ENCODE measurements around the gene WDR55.

WDR55 gene

GRCh38 chr5:140633021-140633471 is 31.7 kb upstream of the WDR55 start, which contains the start of gene CD14:
CD14 (minus strand) TSS chr5:140633175; CDS start chr5:140633071, 104 bp downstream.
- H3K4me2 ChIP-seq (ENCODE audit: low read depth, low read length, poor library complexity, severe bottlenecking): no peak within 1 kb of the TSS
- TF ChIP-seq EZH2phosphoT487 (IDR thresholded peaks at IDR 0.05; ENCODE audit: borderline replicate concordance) (no peak), CTCF (conservative IDR thresholded peaks at IDR 0.05; ENCODE audit: low read length) (no peak)
- H2AFZ ChIP-seq (ENCODE audit: low read length): no peak within 1 kb of the TSS
- H3K9me2 ChIP-seq (replicated peaks; ENCODE audit: low read depth, low read length): no peaks in the 10 kb centered on the region
- no peaks in the 10 kb centered on the region for H3K27me3 ChIP-seq (ENCODE audit: insufficient read depth, low read length, poor library complexity, severe bottlenecking)
- H3K4me1 ChIP-seq (ENCODE audit: insufficient read depth, low read length, poor library complexity, severe bottlenecking): no peaks in the 10 kb centered on the region
- H3K79me2 ChIP-seq (ENCODE audit: insufficient read depth, low read length): no peaks in the 10 kb centered on the region
- H3K9me3 ChIP-seq (ENCODE audit: insufficient read depth, low read depth, low read length): no peaks in the 10 kb centered on the region
- no peak within 1 kb of the TSS for H3K9ac ChIP-seq (ENCODE audit: low read depth, low read length, poor library complexity, severe bottlenecking)
- H4K20me1 ChIP-seq (ENCODE audit: insufficient read depth, low read length, poor library complexity, severe bottlenecking): no peaks in the 10 kb centered on the region
- no peak within 1 kb of the TSS for H3K4me3 ChIP-seq (ENCODE audit: low read length, poor library complexity, severe bottlenecking)
- no peaks in the 10 kb centered on the region for H3K36me3 ChIP-seq (ENCODE audit: insufficient read depth, low read length)
- no peaks in the 10 kb centered on the region for H3F3A ChIP-seq (ENCODE audit: low read depth)

GRCh38 chr5:140633501-140633900 is 31.2 kb upstream of the WDR55 start:
- Histone ChIP-seq H3K4me3 (ENCODE audit: low read length, poor library complexity, severe bottlenecking) (no peak overlapping the region), H3K27me3 (ENCODE audit: insufficient read depth, low read length, poor library complexity, severe bottlenecking) (no peaks in the 10 kb centered on the region), H3K4me2 (ENCODE audit: low read depth, low read length, poor library complexity, severe bottlenecking) (no peak overlapping the region), H3K9me3 (ENCODE audit: insufficient read depth, low read depth, low read length) (no peaks in the 10 kb centered on the region), H4K20me1 (ENCODE audit: insufficient read depth, low read length, poor library complexity, severe bottlenecking) (no peaks in the 10 kb centered on the region), H3K36me3 (ENCODE audit: insufficient read depth, low read length) (no peaks in the 10 kb centered on the region), H3K9ac (ENCODE audit: low read depth, low read length, poor library complexity, severe bottlenecking) (no peak overlapping the region), H2AFZ (ENCODE audit: low read length) (no peak overlapping the region), H3K9me2 (replicated peaks; ENCODE audit: low read depth, low read length) (no peaks in the 10 kb centered on the region), H3F3A (ENCODE audit: low read depth) (no peaks in the 10 kb centered on the region), H3K79me2 (ENCODE audit: insufficient read depth, low read length) (no peaks in the 10 kb centered on the region), H3K4me1 (ENCODE audit: insufficient read depth, low read length, poor library complexity, severe bottlenecking) (no peaks in the 10 kb centered on the region)
- TF ChIP-seq CTCF (conservative IDR thresholded peaks at IDR 0.05; ENCODE audit: low read length) (no peak), EZH2phosphoT487 (IDR thresholded peaks at IDR 0.05; ENCODE audit: borderline replicate concordance) (no peak)

- Histone ChIP-seq H3K4me1 (ENCODE audit: insufficient read depth, low read length, poor library complexity, severe bottlenecking) (peaks cover 5% of the 10 kb centered on the region), H3K27me3 (ENCODE audit: insufficient read depth, low read length, poor library complexity, severe bottlenecking) (no peaks in the 10 kb centered on the region), H3K79me2 (ENCODE audit: insufficient read depth, low read length) (no peaks in the 10 kb centered on the region)
These were observed 30.6 kb upstream of the WDR55 start for GRCh38 chr5:140634103-140634502.

More at GRCh38 chr5:140634103-140634502, 30.6 kb upstream of the WDR55 start:
- Histone ChIP-seq H3K4me2 (ENCODE audit: low read depth, low read length, poor library complexity, severe bottlenecking) (no peak overlapping the region), H3K9ac (ENCODE audit: low read depth, low read length, poor library complexity, severe bottlenecking) (no peak overlapping the region), H3K9me3 (ENCODE audit: insufficient read depth, low read depth, low read length) (no peaks in the 10 kb centered on the region), H4K20me1 (ENCODE audit: insufficient read depth, low read length, poor library complexity, severe bottlenecking) (no peaks in the 10 kb centered on the region), H2AFZ (ENCODE audit: low read length) (no peak overlapping the region), H3K9me2 (replicated peaks; ENCODE audit: low read depth, low read length) (no peaks in the 10 kb centered on the region), H3K36me3 (ENCODE audit: insufficient read depth, low read length) (no peaks in the 10 kb centered on the region), H3F3A (ENCODE audit: low read depth) (no peaks in the 10 kb centered on the region), H3K4me3 (ENCODE audit: low read length, poor library complexity, severe bottlenecking) (no peak overlapping the region)
- TF ChIP-seq CTCF (conservative IDR thresholded peaks at IDR 0.05; ENCODE audit: low read length): no peak
- TF ChIP-seq EZH2phosphoT487 (IDR thresholded peaks at IDR 0.05; ENCODE audit: borderline replicate concordance): no peak
